ENCODE measurements around the gene SARS2.
"Not testable (repeated sequence)": the region's sequence is repeated elsewhere in the genome, so short reads cannot be mapped to it uniquely, and the experiment has no call there.

Gene SARS2, protein sequence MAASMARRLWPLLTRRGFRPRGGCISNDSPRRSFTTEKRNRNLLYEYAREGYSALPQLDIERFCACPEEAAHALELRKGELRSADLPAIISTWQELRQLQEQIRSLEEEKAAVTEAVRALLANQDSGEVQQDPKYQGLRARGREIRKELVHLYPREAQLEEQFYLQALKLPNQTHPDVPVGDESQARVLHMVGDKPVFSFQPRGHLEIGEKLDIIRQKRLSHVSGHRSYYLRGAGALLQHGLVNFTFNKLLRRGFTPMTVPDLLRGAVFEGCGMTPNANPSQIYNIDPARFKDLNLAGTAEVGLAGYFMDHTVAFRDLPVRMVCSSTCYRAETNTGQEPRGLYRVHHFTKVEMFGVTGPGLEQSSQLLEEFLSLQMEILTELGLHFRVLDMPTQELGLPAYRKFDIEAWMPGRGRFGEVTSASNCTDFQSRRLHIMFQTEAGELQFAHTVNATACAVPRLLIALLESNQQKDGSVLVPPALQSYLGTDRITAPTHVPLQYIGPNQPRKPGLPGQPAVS

DNA sequence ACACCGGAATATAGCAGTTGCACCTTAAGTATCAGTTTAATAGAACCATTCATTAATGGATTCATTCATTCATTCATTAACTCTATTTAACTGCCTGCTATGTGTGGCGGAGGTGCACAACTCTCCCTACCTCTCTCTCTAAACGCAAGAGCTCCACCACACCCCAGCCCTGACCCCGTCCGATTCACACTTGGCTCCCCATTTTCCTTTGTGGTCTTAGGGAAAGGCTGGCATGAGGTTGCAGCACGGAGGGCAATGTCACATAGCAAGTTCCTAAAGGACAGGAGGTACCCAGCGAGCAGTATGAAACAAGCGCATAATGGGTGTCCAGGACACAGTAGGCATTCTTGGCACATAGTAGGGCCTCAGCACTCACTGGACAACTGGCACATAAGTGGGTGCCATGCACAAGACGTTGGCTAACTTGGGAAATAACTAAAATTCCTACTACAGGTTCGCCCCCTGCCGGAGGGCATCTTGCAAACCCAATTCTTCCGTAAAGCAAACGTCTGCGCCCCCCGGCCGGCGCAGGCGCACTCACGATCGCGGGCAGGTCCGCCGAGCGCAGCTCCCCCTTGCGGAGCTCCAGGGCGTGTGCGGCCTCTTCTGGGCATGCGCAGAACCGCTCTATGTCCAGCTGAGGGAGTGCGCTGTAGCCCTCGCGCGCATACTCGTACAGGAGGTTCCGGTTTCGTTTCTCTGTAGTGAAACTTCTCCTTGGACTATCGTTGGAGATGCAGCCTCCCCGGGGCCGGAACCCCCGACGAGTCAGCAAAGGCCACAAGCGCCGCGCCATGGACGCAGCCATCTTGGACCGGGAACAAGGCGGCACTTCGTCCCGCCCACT lies at the start of gene SARS2:
TSS of gene SARS2 (minus strand) at position 835 of the 847 bp plus-strand sequence. CDS start at position 808, 27 bp downstream.
- no peak for FAIRE-seq

DNA sequence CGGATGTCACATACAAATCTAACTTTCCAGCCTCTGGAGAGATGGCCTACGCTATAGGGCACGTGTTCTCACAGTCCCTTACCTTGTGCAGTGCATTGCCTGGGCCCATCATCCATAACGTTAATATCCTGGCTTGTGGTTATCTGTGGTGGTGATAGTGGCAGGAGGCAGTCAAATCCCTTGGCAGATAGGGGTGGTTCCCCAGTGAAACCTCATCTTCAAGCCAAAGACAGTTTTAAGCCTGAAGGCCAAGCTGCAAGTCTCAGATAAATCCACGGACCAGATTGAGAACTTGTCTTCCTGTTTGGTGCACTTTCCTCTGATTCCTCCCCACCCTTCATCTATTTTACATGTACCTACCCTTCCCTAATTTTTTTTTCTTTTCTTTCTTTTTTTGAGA lies 49.2 kb upstream of the SARS2 start:
- FAIRE-seq, result no peak

DNA sequence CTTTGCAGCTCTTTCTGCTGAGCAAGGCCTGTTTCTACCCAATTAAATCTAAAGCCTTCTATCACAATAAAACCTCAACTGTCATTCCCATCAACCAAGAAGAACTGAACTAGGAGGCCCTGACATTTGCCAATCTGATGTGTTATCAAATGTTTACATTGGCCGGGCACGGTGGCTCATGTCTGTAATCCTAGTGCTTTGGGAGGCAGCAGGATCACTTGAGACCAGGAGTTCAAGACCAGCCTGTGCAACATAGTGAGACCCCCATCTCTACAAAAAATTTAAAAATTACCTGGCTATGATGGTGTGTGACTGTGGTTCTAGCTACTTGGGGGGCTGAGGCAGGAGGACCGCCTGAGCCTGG lies 47.7 kb upstream of the SARS2 start:
- peak; percentile 91 for FAIRE-seq

DNA sequence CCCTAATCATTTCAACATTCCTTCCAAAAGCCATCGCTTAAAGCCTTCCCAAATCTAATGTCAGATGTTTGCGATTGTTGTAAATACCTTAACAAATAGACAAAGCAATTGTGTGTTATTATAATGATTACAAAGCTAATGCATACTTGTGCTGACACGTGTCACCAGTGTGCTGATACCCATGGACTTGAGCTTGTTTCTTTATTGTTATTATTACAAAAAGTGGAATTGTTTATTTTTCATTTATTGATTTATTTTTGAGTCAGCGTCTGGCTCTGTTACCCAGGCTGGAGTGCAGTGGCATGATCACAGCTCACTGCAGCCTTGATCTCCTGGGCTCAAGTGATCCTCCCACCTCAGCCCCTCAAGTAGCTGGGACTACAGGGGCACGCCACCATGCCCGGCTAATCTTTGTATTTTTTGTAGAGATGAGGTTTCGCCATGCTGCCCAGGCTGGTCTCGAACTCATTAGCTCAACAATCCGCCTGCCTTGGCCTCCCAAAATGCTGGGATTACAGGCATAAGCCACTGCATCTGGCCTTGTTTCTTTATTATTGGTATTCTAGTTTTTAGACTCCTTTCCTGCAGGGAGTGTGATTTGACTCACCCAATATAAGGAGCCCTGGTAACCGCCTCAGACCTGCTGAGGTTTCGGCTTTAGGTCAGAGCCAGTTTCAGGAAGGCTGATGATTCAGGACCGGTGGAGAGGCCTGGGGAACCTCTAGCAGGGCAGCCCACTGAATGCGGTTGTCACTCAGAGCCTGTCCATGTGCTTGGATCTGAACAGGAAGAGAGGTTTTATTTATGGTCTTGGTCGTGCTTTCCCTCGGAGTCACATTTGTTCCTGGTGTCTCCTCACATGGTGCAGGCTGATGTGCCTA lies 47.1 kb upstream of the SARS2 start:
- peak; percentile 53 for FAIRE-seq

DNA sequence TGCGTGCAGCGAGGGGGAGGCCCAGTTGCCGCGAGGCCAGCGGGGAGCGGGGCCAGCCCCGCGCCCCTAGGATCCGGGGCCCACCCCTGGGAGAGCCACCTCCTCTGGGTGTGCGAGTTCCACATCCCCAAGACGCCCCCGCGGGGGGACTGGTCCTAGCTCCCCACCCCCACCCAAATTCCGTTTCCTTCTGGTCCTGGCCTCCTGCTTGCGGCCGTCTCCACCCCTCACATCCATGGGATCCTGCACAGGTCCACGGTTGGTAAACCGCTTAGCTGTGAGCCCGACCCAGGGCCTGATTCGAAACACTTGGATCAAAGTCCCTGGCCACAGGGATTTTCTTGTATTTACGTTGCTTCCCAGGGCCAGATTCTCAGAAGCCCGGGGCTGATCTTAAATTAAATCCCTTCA lies 45.3 kb upstream of the SARS2 start:
- FAIRE-seq, result no peak

DNA sequence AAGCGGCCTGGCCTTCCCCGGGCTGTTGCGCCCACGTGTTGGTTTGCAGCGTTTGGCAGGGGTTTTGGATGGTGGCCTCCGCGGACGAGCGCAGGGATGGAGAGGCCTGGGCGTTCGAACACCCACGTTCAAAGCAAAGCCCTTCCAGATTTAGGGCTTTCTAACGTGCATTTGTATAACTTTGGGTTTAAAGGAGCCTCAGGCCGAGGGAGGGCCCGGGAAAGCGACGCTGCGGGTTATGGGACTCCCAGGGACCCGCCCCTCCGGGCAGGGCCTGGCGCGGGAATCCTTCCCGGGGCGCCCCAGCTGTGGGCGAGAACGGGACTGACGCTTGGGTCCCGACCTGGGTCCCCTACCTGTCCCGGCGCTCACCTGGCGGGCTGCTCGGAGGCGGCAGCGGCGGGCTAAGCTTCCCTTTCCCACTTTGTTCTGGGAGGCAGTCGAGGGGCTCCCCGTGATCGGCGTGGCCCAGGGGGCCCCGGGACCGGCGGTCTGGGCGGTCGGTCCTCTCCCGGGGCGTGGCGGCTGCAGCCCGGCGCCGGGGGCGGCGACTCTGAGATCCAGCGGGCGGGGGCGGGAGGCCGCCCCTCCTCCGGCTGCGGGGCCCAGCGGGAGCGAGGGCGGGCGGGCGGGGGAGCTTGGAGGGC lies 44.8 kb upstream of the SARS2 start, which contains the start of gene FBXO17:
TSS of gene FBXO17 (minus strand) at position 529 of the 647 bp plus-strand sequence. CDS start 25,423 bp downstream, outside the sequence.
- FAIRE-seq, result no peak

DNA sequence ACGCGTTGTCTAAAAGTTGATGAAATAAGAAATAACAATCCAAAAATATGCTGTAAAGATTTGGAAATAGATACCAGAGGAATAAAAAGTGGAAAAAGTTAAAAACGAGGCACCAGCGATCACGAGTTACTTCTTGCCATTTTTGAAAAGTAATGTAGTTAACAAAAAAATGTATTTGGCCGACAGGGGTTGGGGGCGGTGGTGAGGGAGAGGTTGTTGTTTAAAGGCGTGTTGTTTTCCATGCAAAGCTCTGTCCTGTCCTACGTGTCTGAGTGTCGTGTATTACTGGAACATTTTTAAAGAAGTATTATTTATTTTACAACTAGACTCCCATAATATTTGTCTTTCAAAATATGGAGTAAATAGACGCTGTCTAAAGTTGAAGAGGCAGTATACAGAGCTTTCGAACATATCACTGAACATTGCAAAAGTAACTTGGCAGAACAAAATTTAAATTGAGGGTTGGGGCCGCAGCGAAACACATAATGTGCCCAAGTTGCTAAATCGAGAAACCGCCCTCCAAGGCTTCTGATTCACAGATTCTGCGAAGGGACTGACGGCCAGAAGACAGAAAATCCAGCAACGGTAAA lies 44.2 kb upstream of the SARS2 start:
- no peak for FAIRE-seq

DNA sequence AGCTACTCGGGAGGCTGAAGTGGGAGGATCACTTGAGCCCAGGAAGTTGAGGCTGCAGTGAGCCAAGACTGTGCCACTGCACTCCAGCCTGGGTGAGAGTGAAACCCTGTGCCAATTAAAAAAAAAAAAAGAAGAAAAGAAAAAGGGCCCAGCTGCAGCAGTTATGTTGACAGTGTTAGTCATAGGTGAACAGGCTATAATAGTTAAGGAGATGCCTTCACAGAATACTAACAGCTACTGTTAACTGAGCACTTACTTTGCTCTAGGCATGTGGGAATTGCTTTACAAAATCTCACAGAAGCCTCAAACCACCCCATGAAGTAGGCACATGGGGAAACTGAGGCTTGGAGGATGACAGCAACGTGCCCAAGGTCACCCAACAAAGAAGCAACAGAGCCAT lies 41.1 kb upstream of the SARS2 start:
- FAIRE-seq, result no peak

DNA sequence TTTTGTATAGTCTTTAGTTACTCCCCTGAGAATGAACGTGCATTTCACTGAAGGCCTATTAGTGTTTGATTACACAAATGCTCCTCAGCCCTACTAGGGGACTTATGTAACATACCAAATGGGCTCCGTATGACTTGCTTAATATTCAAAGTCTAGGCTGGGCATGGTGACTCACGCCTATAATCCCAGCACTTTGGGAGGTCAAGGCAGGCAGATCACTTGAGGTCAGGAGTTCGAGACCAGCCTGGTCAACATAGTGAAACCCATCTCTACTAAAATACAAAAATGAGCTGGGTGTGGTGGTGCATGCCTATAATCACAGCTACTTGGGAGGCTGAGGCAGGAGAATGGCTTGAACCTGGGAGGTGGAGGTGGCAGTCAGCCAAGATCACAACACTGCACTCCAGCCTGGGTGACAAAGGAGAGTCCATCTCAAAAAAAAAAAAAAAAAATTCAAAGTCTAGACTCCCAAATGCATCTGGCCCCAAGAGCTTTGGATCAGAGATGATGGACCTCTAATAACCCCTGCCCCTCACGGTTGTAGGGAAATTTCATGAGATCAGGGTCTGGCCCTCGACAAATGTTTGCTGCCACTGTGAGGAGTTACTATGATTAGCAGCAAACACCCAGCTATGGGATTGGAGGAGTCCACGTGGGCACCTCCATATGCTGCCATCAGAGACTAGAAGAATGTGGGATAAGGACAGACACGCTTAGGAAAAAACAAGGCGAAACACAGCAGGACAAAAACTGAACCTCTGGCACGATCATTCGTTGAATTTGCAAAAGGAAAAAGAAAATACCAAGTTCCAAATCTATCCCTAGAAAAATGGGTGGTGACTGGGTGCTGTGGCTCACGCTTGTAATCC lies 40.3 kb upstream of the SARS2 start:
- FAIRE-seq, result no peak

DNA sequence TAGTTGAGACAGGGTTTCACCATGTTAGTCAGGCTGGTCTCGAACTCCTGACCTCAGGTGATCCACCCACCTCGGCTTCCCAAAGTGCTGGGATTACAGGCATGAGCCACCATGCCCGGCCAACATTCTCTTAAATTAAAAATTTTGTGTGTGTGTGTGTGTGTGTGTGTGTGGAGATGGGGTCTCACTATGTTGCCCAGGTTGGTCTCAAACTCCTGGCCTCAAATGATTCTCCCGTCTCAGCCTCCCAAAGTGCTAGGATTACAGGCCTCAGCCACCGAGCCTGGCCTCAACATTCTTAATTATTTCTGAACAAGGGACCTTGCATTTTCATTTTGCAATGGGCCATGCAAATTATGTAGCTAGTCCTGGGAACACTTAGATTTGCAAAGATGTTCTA lies 35.6 kb upstream of the SARS2 start:
- not testable (repeated sequence) for FAIRE-seq

DNA sequence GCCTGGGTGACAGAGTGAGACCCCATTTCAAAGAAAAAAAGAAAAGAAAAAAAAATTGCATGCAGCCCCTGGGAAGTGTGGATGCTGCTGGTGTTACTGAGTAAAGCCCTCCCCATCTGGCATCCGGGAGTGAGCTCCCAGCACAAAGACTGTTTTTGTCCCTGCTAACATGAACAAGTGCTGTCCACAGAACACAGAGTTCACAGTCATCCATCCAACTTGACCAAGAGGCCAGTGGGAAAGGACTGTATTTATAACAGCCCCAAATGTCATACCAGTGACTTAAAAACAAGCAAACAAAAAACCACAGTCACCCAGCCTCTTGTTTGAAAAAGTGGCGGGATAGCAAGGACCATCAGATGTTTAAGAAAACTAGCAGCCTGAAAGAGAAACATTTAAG lies 34.2 kb upstream of the SARS2 start:
- no peak for FAIRE-seq

DNA sequence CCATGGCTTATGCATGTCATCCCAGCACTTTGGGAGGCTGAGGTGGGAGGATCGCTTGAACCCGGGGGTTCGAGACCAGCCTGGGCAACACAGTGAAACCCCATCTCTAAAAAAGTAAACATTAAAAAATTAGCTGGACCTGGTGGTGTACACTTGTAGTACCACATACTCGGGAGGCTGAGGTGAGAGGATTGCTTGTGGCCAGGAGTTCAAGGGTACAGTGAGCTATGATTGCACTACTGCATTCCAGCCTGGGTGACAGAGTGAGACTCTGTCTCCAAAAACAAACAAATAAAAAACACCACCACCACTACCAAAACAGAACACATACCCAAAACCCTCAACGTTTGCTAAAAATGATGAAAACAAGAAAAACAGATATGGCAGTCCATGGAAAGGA lies 29.1 kb upstream of the SARS2 start:
- FAIRE-seq, result no peak

DNA sequence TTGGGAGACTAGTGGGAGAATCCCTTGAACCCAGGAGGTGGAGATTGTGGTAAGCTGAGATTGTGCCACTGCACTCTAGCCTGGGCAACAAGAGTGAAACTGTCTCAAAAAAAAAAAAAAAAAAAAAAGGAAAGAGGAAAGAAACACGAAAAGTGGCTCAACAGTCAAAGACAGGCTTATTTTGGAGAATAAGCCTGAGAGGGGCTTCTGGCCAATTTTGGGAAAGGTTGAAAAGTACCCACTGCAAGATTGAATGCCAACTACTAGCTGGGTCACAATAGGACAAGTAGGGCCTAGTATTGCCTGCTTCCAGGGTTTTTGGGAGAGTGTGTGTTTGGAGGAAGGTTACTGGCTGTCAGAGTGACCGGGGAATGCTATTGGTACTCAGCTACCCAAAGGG lies 27.7 kb upstream of the SARS2 start:
- no peak for FAIRE-seq

DNA sequence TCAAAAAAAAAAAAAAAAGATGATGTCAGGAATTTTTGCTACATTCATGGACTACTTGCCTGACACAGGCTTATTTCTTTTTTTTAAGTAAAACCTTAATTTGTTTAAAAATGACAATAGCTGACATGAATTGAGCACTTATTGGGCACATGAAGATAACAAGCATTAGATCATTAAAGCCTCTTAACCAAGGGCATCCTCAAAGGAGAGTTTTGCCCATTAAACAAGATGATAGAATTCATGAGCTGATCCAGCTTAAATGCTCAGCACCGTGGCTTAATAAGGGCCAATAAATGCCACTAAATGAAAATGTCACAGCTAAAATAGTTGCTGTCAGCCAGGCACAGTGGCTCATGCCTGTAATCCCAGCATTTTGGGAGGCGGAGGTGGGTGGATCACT lies 25.7 kb upstream of the SARS2 start:
- FAIRE-seq, result no peak

DNA sequence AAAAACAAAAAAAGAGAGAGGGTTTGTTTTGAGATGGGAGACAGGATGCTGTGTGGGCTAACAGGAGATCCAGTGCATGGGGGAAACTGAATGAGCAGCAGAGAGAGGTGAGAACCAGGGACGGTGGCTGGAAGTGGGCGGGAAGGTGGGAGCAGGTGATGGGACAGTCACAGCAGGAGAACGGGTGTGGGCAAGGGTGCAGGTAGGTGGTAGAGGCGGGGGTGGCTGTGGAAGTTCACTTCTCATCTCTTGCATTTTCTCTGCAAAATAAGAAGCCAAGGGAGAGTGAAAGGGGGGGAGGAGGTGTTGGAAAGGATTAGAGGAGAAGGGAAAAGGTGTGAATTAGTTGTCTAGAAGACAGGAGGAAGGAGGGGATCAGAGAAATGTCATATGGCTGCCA lies 23.1 kb upstream of the SARS2 start:
- FAIRE-seq, result no peak

DNA sequence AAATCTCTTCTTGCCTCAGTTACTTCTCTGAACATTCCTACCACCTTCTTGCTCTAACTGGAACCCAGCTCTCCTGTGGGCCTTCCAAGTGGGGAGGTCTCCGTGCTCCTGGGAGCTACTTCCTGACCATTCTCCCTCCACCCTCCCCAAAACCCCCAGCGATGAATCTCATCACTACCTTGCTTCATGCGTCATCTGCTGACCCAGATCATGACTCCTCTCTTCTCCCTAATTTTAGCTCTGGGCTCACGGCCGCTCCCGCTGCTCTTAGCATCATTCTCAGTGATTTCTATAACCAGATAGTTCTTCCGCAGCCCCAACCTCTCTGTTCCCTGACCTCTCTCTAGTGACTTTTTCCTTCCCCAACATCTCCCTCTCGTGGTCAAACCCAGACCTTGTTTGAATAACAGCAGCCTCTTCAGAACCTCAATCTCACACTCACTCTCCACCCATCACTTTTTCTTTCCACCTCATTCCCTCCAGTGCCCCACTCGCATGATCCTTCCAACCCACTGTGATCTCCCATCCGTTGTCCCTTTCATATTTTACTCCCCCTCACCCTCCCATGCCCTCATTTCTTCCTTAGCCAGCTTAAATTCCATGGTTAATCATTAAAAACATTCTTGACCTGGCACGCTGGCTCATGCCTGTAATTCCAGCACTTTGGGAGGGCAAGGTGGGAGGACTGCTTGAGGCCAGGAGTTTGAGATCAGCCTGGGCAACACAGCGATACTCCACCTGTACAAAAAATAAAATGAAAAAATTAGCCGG lies 22.0 kb upstream of the SARS2 start:
- FAIRE-seq, result no peak

DNA sequence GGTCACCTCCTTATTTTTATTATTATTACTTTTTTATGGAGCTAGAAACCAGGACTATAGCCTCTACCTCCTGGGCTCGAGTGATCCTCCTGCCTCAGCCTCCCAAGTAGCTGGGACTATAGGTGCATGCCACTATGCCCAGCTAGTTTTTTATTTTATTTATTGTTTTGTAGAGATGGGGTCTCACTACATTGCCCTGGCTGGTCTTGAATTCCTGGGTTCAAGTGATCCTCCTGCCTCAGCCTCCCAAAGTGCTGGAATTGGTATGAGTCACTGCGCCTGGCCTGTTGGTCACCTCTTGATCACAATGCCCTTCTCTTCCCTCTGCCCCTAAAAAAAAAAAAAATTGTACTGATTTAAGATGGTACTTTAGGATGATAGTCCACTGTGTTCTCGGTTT lies 20.6 kb upstream of the SARS2 start:
- no peak for FAIRE-seq

DNA sequence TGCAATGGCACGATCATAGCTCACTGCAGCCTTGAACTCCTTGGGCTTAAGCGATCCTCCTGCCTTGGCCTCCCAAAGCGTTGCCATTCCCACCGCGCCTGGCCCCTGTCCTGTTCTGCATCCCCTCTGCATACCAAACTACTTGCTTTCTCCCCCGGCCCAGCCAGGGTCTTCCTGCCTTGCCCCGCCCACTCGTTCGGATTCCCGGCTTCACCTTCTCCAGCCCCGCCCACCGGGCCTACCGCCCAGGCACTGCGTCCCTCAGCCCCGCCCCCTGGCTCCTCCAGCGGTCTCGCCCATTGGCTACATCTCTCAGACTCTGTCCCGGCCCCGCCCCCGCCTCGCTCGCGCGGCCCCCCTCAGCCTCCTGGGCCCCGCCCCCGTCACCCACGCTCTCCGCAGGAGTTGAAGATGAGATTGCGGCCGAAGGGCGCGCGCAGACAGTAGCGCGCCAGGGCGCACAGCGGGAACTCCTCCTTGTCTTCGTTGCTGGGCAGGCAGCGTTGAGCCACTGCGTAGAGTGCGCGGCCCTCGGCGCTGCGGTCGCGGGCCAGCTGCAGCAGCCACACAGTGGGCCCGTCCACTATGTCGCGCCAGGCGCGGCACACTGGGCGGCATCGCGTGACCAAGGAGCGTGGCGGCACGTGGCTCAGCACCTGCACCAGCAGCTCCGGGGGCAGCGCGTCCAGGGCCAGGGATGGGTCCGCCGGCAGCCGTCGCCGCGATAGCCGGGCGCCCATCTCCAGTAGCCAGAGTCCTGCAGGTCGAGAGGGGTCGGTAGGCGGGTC lies 19.2 kb upstream of the SARS2 start:
- no peak for FAIRE-seq

Data from islet of Langerhans (tissue), 1 donor.